GM21447 (cell line): ENCODE data around the gene ANKRD36C.
"Not testable (repeated sequence)": the region's sequence is repeated elsewhere in the genome, so short reads cannot be mapped to it uniquely, and the experiment has no call there.

Experiments used
- ATAC-seq: cut with Tn5 transposase; IDR thresholded peaks from one replicate; pipeline ENCODE4 v1.9.1; 2021; ENCODE audit not compliant: unreplicated experiment

Gene ANKRD36C

GRCh38 chr2:96008051-96008450, 16.4 kb upstream of the ANKRD36C start:
- ATAC-seq = not testable (repeated sequence)

- not testable (repeated sequence) for ATAC-seq
Measured at GRCh38 chr2:96006248-96006647, 14.6 kb upstream of the ANKRD36C start.

- ATAC-seq = peak; percentile 47
Measured at GRCh38 chr2:95992520-95993272, 1.1 kb upstream of the ANKRD36C start.

GRCh38 chr2:95992102-95992501, 478 bp upstream of the ANKRD36C start:
- ATAC-seq = peak; percentile 46

- not testable (repeated sequence) for ATAC-seq
Measured at GRCh38 chr2:95990884-95991283, 740 bp downstream of the ANKRD36C start.

DNA sequence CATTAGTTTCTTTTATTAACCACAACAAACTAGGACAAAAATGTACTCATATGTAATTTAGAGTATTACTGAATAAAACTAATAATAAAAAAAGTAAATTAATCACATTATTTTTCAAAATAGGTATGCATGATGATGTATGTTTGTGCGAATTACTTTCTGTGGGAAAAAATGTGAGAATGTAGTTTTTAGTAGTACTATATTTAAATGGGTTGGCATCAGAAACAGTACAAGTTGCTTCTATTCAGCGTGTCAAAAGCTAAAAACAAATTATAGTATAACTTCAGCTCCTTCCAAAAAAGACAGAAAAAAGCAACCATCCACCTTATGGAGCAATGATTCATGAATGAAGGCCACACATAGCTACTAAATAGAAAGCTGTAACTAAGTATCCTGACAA, 40.0 kb downstream of the ANKRD36C start:
- not testable (repeated sequence) for ATAC-seq

DNA sequence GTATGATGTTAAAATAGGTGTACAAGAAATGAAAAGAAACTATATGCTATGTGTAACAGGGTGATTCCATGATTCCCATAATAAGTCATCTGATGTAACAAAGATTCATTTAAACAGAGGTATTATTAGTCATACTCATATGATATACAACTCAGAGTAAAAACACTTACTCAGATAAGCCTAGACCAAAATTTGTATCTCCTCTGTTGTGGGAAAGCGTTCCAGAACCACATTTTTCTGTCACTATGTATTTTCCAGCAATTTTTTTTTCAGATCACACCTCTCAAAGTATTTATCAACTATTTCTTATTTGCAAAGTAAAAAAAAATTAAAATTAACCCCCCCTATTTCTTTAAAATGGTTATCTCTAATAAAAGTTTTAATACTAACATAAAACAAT, 43.6 kb downstream of the ANKRD36C start:
- ATAC-seq = not testable (repeated sequence)

DNA sequence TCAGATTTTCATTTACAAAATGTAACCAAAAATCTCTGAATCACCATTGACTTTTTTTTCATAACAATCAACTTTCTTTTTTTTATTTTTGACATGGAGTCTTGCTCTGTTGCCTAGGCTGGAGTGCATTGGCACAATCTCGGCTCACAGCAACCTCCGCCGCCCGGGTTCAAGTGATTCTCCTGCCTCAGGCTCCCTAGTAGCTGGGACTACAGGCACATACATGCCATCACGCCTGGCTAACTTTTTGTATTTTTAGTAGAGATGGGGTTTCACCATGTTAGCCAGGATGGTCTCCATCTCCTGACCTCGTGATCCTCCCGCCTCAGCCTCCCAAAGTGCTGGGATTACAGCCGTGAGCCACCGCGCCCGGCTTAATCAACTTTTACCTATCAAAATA, 51.7 kb downstream of the ANKRD36C start:
- ATAC-seq = not testable (repeated sequence)

- not testable (repeated sequence) for ATAC-seq
Measured at GRCh38 chr2:95930740-95931139, 60.9 kb downstream of the ANKRD36C start.

DNA sequence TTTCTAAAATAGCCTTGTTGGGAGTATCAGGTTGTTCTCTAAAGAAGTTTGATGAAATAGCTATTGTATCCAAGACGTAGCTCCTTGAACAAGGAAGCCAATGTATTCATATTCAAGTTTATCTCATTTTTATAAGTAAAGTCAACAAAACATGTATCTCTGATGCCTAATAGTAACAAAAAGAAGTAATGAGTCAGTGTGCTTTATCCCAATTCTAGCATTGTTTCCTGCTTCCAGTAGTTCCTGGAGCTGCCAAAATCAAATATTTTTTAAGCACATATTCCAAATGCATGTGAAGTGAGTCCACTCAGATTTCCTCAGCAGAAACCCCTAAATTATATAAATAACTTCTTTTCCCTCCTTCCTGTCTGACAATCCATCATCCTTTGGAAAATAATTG, 74.6 kb downstream of the ANKRD36C start:
- not testable (repeated sequence) for ATAC-seq

GRCh38 chr2:95915131-95915530, 76.5 kb downstream of the ANKRD36C start:
- not testable (repeated sequence) for ATAC-seq

GRCh38 chr2:95911431-95911830, 80.2 kb downstream of the ANKRD36C start:
- not testable (repeated sequence) for ATAC-seq

DNA sequence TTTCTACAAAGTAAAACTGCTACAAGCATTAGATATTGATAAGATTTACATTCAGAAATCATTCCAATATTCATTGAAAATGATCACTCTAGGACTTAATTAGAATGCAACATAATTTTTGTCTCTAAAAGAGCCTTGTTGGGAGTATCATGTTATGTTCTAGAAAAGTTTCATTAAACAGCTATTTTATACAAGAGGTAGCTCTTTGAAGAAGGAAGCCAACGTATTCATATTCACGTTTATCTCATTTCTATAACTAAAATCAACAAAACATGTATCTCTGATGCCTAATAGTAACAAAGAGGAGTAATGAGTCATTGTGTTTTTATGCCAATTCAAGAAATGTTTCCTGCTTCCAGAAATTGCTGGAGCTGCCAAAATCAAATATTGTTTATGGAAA, 97.2 kb downstream of the ANKRD36C start:
- not testable (repeated sequence) for ATAC-seq

- ATAC-seq = not testable (repeated sequence)
Measured at GRCh38 chr2:95867929-95868328, 123.7 kb downstream of the ANKRD36C start.

DNA sequence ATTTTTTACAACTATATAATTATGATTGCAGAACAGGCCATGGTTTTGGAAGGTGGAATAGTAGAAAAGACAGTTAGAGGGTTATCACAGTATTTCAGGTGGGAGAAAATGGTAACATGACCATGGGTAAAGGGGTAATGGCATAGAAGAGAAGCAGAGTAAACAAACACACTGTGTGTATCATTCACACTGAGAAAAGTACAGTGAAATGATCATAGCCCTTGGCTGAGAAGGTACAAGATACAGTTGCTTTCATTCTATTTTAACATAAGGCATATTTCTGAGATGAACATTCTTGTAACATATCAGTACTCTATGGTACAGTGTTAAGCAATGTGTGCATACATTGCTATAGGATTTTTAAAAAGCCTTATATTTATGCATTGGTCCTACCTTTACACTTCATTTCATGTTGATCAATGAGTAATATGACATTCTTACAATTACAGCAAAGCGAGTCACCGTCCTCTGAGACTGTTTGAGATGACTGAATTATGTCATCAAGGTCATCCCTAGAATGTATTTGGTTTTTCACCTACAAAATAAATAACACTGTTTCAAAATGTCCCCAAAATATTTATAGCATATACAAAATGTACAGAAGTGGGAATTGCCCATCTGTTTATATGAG, 124.5 kb downstream of the ANKRD36C start:
- ATAC-seq = not testable (repeated sequence)

DNA sequence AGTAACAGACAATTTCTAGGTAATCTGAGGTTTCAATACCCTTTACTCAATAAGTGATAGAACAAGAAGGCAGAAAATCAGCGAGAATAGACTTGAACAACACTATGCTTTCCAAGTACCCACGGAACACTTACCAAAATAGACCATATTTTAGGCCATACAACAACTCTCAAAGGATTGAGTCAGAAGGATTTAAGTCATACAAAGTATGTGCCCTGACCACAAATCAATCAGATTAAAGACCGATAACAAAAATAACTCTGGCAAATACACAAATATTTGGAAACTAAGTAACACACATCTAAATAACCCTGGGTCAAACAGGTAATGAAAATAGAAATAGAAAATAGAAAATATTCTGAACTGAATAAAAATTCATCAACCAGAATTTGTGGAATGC, 129.5 kb downstream of the ANKRD36C start:
- ATAC-seq = not testable (repeated sequence)

DNA sequence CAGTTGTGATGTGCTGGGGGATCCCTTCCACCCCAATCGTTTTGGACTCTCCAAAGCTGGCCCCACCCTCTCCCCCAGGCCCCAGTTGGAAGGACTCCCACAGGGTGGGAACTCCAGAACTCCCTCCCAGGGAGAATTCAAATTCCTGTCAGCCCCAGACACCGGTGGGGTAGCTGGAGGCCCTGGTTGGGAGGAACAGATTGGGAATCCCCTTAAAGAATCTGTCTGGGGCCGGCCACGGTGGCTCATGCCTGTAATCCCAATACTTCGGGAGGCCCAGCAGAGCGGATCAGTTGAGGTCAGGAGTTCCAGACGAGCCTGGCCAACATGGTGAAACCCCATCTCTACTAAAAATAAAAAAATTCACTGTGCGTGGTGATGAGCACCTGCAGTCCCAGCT, 155.5 kb downstream of the ANKRD36C start:
- no peak for ATAC-seq

DNA sequence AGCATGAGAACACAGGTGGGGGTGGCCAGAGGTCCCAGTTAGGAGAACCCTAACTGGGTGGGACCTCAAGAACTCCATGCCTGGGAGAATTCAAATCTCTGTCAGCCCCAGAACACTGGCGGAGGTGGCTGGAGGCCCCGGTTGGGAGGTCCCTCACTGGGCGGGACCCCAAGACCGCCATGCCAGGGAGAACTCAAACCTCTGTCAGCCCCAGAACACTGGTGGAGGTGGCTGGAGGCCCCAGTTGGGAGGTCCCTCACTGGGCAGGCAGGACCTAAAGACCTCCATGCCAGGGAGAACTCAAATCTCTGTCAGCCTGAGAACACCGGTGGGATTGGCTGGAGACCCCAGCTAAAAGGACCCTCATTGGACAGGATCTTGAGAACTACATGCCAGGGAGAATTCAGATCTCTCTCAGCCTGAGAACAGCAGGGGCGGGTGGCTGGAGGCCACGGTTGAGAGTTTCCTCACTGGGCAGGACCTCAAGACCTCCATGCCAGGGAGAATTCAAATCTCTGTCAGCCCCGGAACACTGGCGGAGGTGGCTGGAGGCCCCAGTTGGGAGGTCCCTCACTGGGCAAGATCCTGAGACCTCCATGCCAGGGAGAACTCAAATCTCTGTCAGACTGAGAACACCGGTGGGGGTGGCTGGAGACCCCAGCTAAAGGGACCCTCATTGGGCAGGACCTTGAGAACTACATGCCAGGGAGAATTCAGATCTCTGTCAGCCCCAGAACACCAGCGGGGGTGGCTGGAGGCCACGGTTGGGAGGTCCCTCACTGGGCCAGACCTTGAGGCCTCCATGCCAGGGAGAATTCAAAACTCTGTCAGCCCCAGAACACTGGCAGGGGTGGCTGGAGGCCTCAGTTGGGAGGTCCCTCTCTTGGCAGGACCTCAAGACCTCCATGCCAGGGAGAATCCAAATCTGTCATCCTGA, 157.3 kb downstream of the ANKRD36C start:
- ATAC-seq = not testable (repeated sequence)

DNA sequence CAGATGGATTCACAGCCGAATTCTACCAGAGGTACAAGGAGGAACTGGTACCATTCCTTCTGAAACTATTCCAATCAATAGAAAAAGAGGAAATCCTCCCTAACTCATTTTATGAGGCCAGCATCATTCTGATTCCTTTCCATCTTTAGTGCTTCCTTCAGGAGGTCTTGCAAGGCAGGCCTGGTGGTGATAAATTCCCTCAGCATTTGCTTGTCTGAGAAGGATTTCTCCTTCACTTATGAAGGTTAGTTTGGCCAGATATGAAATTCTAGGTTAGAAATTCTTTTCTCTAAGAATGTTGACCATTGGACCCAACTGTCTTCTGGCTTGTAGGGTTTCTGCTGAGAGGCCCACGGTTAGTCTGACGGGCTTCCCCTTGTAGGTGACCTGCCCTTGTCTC, 167.4 kb downstream of the ANKRD36C start:
- not testable (repeated sequence) for ATAC-seq

DNA sequence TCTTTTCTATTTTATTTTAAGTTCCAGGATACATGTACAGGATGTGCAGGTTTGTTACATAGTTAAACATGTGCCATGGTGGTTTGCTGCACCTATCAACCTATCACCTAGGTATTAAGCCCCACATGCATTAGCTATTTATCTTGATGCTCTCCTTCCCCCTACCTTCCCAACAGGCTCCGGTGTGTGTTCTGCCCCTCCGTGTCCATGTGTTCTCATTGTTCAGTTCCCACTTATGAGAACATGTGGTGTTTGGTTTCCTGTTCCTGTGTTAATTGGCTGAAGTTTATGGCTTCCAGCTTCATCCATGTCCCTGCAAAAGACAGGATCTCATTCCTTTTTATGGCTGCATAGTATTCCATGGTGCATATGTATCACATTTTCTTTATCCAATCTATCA, 174.1 kb downstream of the ANKRD36C start:
- not testable (repeated sequence) for ATAC-seq

DNA sequence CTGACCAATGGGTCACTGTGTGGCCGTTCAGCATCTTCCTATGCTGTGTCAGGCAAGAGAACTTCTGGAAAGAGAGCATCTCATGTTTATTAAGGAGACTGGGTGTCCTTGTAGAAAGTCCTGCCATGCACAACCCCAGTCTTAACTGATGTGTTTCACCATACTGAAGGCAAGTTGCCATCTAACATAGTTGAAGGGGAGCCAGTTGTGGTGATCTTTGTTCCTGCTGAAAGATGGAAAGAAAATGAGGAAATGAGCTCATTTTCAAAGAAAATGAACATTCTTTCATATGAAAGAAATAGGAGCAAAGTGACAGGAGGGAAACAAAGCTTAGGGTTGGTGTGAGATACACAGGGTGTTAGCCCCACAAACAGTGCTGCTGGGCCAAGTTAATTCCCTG, 178.3 kb downstream of the ANKRD36C start:
- ATAC-seq = not testable (repeated sequence)
